ENCODE results near the gene IL17B.

DNA sequence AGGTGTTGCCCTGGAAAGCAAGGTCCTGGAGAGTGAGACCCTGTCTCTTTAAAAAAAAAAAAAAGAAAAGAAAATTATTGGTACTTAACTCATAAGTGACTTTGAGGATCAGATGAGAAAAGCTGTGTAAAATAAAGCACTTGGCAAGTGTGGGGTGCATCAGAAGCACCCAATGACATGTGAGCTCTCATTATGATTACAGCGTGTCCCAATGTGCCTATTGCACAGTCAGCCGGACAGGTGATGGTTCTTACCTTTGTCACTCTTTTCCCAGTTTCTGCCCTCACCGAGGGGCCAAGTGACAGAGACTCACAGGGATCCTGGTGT lies 40.4 kb upstream of the IL17B start:
- TF ChIP-seq, protein P1, sequence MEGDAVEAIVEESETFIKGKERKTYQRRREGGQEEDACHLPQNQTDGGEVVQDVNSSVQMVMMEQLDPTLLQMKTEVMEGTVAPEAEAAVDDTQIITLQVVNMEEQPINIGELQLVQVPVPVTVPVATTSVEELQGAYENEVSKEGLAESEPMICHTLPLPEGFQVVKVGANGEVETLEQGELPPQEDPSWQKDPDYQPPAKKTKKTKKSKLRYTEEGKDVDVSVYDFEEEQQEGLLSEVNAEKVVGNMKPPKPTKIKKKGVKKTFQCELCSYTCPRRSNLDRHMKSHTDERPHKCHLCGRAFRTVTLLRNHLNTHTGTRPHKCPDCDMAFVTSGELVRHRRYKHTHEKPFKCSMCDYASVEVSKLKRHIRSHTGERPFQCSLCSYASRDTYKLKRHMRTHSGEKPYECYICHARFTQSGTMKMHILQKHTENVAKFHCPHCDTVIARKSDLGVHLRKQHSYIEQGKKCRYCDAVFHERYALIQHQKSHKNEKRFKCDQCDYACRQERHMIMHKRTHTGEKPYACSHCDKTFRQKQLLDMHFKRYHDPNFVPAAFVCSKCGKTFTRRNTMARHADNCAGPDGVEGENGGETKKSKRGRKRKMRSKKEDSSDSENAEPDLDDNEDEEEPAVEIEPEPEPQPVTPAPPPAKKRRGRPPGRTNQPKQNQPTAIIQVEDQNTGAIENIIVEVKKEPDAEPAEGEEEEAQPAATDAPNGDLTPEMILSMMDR (IDR thresholded peaks at IDR 0.05), result no peak
- TF ChIP-seq POLR2A (IDR thresholded peaks at IDR 0.05), result no peak

Data from heart left ventricle (tissue), 13 donors.